22Rv1 (cell line): Measurements from ENCODE around the gene ANKRD33.

Experiments
- CTCF ChIP-seq: fragments of 450-650 bp; IDR thresholded peaks from 2 replicates; pipeline ENCODE4 v1.5.1; 2017; ENCODE audit warnings: mild to moderate bottlenecking
- ZFX ChIP-seq: fragments of 450-650 bp; IDR thresholded peaks from 2 replicates; pipeline ENCODE4 v1.6.1; 2017; ENCODE audit warnings: antibody characterized with exemption, borderline replicate concordance

GRCh38 chr12:51840966-51841365, 46.9 kb upstream of the ANKRD33 start:
- TF ChIP-seq CTCF (no peak), ZFX (no peak)
